Subcutaneous abdominal adipose tissue (tissue), 5 donors: ENCODE results near the gene REXO1.
"Not testable (repeated sequence)": the region's sequence is repeated elsewhere in the genome, so short reads cannot be mapped to it uniquely, and the experiment has no call there.

Experiments
- H3K27ac ChIP-seq: one replicate; pipeline ENCODE4 v1.7.0; 2013; ENCODE audit warnings: low read depth, mild to moderate bottlenecking, inconsistent platforms, low read length, moderate library complexity
- H3K27me3 ChIP-seq, 5 donors: one replicate each; pipeline ENCODE4 v1.7.0; 2013; ENCODE audit warnings: low read length in 5 of 5, inconsistent platforms in 1 of 5; ENCODE audit not compliant: control insufficient read depth in 5 of 5, insufficient read depth in 4 of 5
- H3K36me3 ChIP-seq, 5 donors: one replicate each; pipeline ENCODE4 v1.7.0; 2013; ENCODE audit warnings: low read length in 5 of 5; ENCODE audit not compliant: control insufficient read depth in 5 of 5, insufficient read depth in 5 of 5
- H3K4me1 ChIP-seq, 5 donors: one replicate each; pipeline ENCODE4 v1.7.0; 2013; ENCODE audit warnings: low read length in 5 of 5, mild to moderate bottlenecking in 3 of 5, moderate library complexity in 1 of 5; ENCODE audit not compliant: control insufficient read depth in 5 of 5, insufficient read depth in 5 of 5
- H3K4me3 ChIP-seq, 5 donors: one replicate each; pipeline ENCODE4 v1.7.0; 2013; ENCODE audit warnings: low read length in 5 of 5, low read depth in 1 of 5
- H3K9ac ChIP-seq, 5 donors: one replicate each; pipeline ENCODE4 v1.7.0; 2013; ENCODE audit warnings: low read length in 5 of 5, mild to moderate bottlenecking in 4 of 5, moderate library complexity in 3 of 5
- H3K9me3 ChIP-seq, 5 donors: one replicate each; pipeline ENCODE4 v1.7.0; 2013; ENCODE audit warnings: low read length in 5 of 5; ENCODE audit not compliant: control insufficient read depth in 5 of 5
- donor health status: healthy.
- donor health status: healthy.
- donor health status: healthy.
- donor health status: healthy.
- donor health status: healthy.

The REXO1 gene

GRCh38 chr19:1809678-1810077 lies 38.6 kb downstream of the REXO1 start:
- no peaks in the 10 kb centered on the region for H3K27me3 ChIP-seq

GRCh38 chr19:1808395-1808731 lies 39.9 kb downstream of the REXO1 start:
- Histone ChIP-seq H3K27ac (no peak overlapping the region), H3K27me3 (no peaks in the 10 kb centered on the region), H3K4me1 (peaks cover 0 to 19% (median 14%) of the 10 kb centered on the region in 5 donors), H3K36me3 (no peaks in the 10 kb centered on the region), H3K9ac (no peak overlapping the region), H3K4me3 (no peak overlapping the region), H3K9me3 (peaks cover 0 to 2% (median 0%) of the 10 kb centered on the region in 5 donors)

More at GRCh38 chr19:1809678-1810077, 38.6 kb downstream of the REXO1 start:
- Histone ChIP-seq H3K4me1 (peaks cover 0 to 20% (median 15%) of the 10 kb centered on the region in 5 donors), H3K27ac (no peak overlapping the region), H3K9ac (no peak overlapping the region), H3K9me3 (no peaks in the 10 kb centered on the region), H3K4me3 (no peak overlapping the region), H3K36me3 (peaks cover 0 to 1% (median 0%) of the 10 kb centered on the region in 5 donors)

- H3K36me3 ChIP-seq: no peaks in the 10 kb centered on the region
- peaks cover 0 to 13% (median 9%) of the 10 kb centered on the region in 5 donors for H3K4me1 ChIP-seq
These were observed 40.4 kb downstream of the REXO1 start for GRCh38 chr19:1807695-1808394.

GRCh38 chr19:1807030-1807694 lies 41.1 kb downstream of the REXO1 start:
- H3K27me3 ChIP-seq: no peaks in the 10 kb centered on the region
- H3K4me1 ChIP-seq: peaks cover 0 to 7% (median 5%) of the 10 kb centered on the region in 5 donors
- no peak overlapping the region for H3K27ac ChIP-seq
- H3K4me3 ChIP-seq: no peak overlapping the region
- H3K9ac ChIP-seq: no peak overlapping the region
- H3K36me3 ChIP-seq: no peaks in the 10 kb centered on the region
- peaks cover 0 to 2% (median 0%) of the 10 kb centered on the region in 5 donors for H3K9me3 ChIP-seq

More at GRCh38 chr19:1807695-1808394, 40.4 kb downstream of the REXO1 start:
- Histone ChIP-seq H3K27ac (no peak overlapping the region), H3K27me3 (no peaks in the 10 kb centered on the region), H3K9ac (no peak overlapping the region), H3K9me3 (peaks cover 0 to 2% (median 0%) of the 10 kb centered on the region in 5 donors), H3K4me3 (no peak overlapping the region)

GRCh38 chr19:1806184-1807029 lies 41.9 kb downstream of the REXO1 start:
- H3K9me3 ChIP-seq: peaks cover 0 to 2% (median 0%) of the 10 kb centered on the region in 5 donors
- no peak overlapping the region for H3K9ac ChIP-seq
- no peak overlapping the region for H3K4me3 ChIP-seq
- no peak overlapping the region for H3K27ac ChIP-seq
- no peaks in the 10 kb centered on the region for H3K36me3 ChIP-seq
- H3K4me1 ChIP-seq: peaks cover 0 to under 1% (median 0%) of the 10 kb centered on the region in 5 donors
- no peaks in the 10 kb centered on the region for H3K27me3 ChIP-seq

- Histone ChIP-seq H3K9ac (no peak overlapping the region), H3K36me3 (no peaks in the 10 kb centered on the region), H3K9me3 (peaks cover 0 to 2% (median 0%) of the 10 kb centered on the region in 5 donors), H3K4me1 (no peaks in the 10 kb centered on the region), H3K27ac (no peak overlapping the region), H3K4me3 (no peak overlapping the region), H3K27me3 (no peaks in the 10 kb centered on the region)
These were observed 42.7 kb downstream of the REXO1 start for GRCh38 chr19:1805401-1806183.

- Histone ChIP-seq H3K9me3 (peaks cover 0 to 2% (median 0%) of the 10 kb centered on the region in 5 donors), H3K4me3 (no peak overlapping the region), H3K9ac (no peak overlapping the region), H3K36me3 (peaks cover 0 to 3% (median 2%) of the 10 kb centered on the region in 5 donors), H3K4me1 (no peaks in the 10 kb centered on the region), H3K27ac (no peak overlapping the region), H3K27me3 (no peaks in the 10 kb centered on the region)
These were observed 43.4 kb downstream of the REXO1 start for GRCh38 chr19:1804858-1805257.

GRCh38 chr19:1799695-1800342 lies 48.5 kb downstream of the REXO1 start:
- peaks cover 5 to 14% (median 11%) of the 10 kb centered on the region in 5 donors for H3K27me3 ChIP-seq
- H3K4me1 ChIP-seq: peaks cover 0 to 8% (median 5%) of the 10 kb centered on the region in 5 donors
- peaks cover 0 to 2% (median 0%) of the 10 kb centered on the region in 5 donors for H3K9me3 ChIP-seq
- no peak overlapping the region for H3K27ac ChIP-seq
- no peak overlapping the region for H3K4me3 ChIP-seq
- H3K9ac ChIP-seq: no peak overlapping the region
- H3K36me3 ChIP-seq: peaks cover 0 to 4% (median 2%) of the 10 kb centered on the region in 5 donors

GRCh38 chr19:1797313-1797712 lies 51.0 kb downstream of the REXO1 start:
- not testable (repeated sequence) for H3K36me3 ChIP-seq, H3K27ac ChIP-seq, H3K9me3 ChIP-seq, H3K9ac ChIP-seq, H3K4me3 ChIP-seq, H3K4me1 ChIP-seq
- H3K27me3 ChIP-seq: peaks cover 10 to 16% (median 11%) of the 10 kb centered on the region in 5 donors
